GM12891 (cell line): ENCODE results near the gene TSHZ3.

Source experiments
- POLR2A ChIP-seq: IDR thresholded peaks from 2 replicates; pipeline ENCODE4 v1.6.1; 2011; ENCODE audit warnings: low read depth, low read length, control low read depth
- POLR2AphosphoS5 ChIP-seq: IDR thresholded peaks from 2 replicates; pipeline ENCODE4 v1.6.1; 2011; ENCODE audit warnings: low read depth, low read length, control low read depth
- SPI1 ChIP-seq: IDR thresholded peaks from 2 replicates; pipeline ENCODE4 v1.6.1; 2011; ENCODE audit warnings: low read depth, low read length, control low read depth
- TAF1 ChIP-seq: IDR thresholded peaks from 2 replicates; pipeline ENCODE4 v1.6.1; 2011; ENCODE audit warnings: low read depth, low read length, control low read depth

DNA sequence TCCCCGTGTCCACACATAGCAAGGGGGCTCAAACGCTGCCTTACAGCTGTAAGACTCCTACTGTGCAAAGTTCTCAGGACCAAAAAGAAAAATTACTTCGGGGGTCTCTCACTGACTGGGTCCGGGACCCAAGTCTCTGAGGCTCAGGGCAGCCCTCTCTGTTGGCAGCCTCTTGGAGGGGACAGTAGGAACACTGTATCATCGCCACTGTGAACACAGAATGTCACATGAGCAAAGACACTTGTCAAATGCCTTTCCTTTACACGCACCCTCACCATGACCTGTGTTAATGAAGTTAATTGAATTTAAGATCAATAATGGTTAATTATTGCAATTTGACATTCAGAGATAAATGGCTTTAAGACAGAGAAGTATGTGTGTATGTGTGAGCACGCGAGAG is 49.6 kb downstream of the TSHZ3 start:
- no peak for TF ChIP-seq POLR2AphosphoS5
- no peak for TF ChIP-seq SPI1
- TF ChIP-seq POLR2A = no peak
- TF ChIP-seq TAF1 = no peak
